Fibroblast of the conjunctiva (primary cell): ENCODE results near the gene NAA80.
A peak's percentile ranks its signal among the peaks of the same experiment; 100 is the strongest.
"Not testable (repeated sequence)": the region's sequence is repeated elsewhere in the genome, so short reads cannot be mapped to it uniquely, and the experiment has no call there.

Experiments used
- DNase-seq: peaks from one replicate; pipeline ENCODE4 v3.0.0-alpha.2; 2010; ENCODE audit warnings: low read depth

NAA80 gene

GRCh38 chr3:50269977-50270413 lies 29.2 kb downstream of the NAA80 start:
- no peak for DNase-seq

DNA sequence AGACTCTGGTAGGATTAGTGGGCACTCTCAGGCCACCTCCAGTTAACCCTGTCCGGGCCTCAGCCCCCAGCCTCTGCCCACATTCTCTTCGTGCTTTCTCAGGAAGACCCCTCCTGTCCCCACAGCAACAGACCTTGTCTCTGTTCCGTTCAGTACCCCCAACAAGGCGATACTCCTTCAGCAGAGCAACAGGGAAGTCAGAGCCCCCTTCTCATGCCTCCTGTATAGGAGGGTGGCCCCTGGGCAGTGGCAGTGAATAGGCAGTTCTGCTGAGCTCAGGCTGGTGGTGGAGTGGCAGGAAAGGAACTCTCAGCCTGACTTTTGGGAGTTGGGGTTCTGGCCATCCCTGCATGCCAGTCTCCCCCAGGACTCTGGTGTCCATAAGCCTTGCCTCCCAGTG lies 29.7 kb downstream of the NAA80 start:
- DNase-seq: no peak

DNA sequence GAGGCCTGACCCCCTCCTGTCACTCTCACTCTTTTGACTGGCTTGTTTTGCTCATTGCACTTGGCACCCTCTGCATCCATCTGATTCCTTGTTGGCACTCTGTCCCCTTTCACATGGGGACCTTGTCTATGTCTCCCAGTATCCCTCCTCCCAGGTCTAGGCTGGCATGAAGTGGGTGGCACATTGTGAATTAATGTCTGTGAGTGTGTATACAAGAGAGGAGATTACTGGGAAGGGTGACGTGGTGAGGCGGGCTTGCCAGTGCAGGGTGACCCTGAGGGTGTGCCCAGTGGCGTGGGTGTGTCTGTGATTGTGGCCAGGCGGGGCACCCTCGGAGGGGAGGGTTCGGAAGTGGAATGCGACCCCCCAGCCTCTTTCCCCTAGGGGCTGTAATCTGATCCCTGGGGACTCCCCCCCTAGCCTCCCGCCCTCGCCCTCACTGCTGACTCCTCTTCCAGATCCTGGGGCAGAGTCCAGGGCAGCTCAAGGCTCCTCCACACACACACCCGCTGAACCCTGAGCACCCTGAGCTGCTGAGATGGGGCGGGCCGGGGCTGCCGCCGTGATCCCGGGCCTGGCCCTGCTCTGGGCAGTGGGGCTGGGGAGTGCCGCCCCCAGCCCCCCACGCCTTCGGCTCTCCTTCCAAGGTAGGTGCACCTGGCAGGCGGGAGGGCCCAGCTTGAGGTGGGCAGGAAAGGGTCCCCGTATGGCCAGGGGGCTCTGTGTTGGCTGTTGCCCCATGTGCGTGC lies 30.3 kb downstream of the NAA80 start, which contains the start of gene SEMA3B:
Gene SEMA3B (plus strand): TSS at position 445 of the 749 bp plus-strand sequence. CDS start 94 bp downstream, at position 539.
- DNase-seq: no peak

GRCh38 chr3:50268276-50268675 lies 30.9 kb downstream of the NAA80 start:
- no peak for DNase-seq

- DNase-seq: no peak
These were observed 31.8 kb downstream of the NAA80 start for GRCh38 chr3:50267280-50267913.

DNA sequence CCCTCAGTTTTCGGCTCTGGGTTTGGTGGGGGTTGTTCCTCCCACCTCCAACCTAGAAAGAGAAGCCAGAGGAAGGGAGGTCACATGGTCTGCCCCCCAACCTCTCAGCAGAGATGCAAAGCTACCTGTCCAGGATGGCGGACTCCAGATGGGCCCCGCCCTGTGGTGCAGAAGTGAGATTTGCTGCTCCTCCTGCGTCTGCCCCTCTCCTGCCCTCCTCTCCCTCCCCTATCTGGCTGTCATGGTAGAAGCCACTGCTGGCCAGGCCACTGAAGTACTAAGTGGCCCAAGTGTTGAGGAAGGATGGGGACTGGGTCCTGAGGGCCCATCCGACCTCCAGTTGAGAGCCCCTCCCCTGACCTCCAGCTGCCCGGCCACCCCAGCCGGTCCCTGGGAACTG lies 32.4 kb downstream of the NAA80 start:
- no peak for DNase-seq

DNA sequence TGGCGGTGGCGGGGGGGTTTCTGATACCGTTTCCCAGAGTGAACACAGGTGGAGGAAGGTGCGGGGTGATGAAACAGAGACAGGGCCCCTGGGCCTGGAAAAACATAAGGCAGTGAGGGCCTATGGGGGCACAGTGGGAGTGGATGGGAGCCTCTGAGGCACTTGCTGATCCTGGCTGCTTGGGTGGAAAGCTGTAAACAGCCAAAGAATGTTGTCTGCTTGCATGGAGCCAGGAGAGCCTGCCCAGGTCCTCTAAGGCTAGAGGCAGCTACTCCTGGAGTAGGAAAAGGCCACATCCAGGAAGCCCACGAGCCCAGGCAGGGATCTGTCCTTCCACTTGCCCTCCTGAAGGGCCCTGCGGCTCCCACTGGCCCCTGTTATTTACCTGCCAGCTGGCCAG lies 33.2 kb downstream of the NAA80 start:
- no peak for DNase-seq

DNA sequence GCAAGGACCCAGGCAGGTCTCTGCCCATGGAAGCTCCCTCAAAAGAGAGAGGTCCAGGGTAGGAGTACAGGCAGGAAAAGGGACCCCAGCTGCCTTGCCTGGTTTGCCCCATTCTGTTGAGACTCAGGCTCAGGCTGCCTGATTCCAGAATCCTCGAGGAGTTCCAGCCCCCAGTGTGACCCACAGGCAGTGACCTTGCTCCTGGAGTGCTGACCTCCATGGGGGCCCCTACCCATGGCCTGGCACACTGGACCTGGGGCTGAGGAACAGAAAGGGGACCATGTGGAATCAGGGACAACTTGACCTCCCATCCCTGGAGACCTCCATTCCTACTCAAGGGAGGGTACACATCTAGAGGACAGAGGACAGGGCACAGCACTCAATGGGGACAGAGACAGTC lies 33.6 kb downstream of the NAA80 start:
- DNase-seq: no peak

- no peak for DNase-seq
These were observed 34.2 kb downstream of the NAA80 start for GRCh38 chr3:50264964-50265485.

GRCh38 chr3:50264383-50264963 lies 34.7 kb downstream of the NAA80 start:
- peak; percentile 81 for DNase-seq

- DNase-seq: no peak
These were observed 35.5 kb downstream of the NAA80 start for GRCh38 chr3:50263478-50264382.

- no peak for DNase-seq
These were observed 36.4 kb downstream of the NAA80 start for GRCh38 chr3:50262778-50263177.

- not testable (repeated sequence) for DNase-seq
These were observed 37.0 kb downstream of the NAA80 start for GRCh38 chr3:50262200-50262599.

- no peak for DNase-seq
These were observed 37.7 kb downstream of the NAA80 start for GRCh38 chr3:50261505-50261904.

GRCh38 chr3:50260942-50261441 lies 38.2 kb downstream of the NAA80 start:
- no peak for DNase-seq

- DNase-seq: peak; percentile 76
These were observed 38.9 kb downstream of the NAA80 start for GRCh38 chr3:50260027-50260941.

DNA sequence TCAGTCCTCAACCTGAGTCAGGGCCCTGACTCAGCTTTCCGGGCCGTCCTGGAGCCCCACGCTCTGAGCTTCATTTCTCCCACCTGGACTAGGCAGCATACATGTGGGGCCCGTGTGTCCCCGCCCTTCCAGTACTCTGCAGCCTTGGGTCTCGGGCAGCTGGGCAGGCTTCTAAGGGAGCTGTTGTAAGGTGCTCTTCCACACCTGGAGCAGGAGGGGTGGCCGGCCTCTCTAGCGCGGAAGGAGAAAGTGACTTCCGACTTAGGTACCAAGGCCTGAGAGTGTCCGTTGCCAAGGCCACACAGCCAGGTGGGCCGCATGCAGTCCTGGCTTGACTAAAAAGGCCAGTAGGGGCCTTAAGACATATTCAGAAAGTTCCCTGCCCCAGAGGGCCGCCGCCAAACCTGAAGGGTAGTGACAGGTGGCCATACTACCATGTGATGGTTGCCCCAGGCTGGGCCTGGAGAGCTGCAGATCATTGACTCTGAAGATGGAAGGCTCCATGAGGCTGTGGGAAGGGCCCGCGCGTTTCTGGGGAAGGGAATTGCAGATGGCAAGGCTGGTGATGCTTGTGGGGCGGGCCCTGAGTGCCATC lies 39.7 kb downstream of the NAA80 start:
- no peak for DNase-seq

- no peak for DNase-seq
These were observed 40.2 kb downstream of the NAA80 start for GRCh38 chr3:50258979-50259378.

- no peak for DNase-seq
These were observed 41.0 kb downstream of the NAA80 start for GRCh38 chr3:50258029-50258680.
